CD14-positive monocyte (primary cell): Measurements from ENCODE around the gene RETREG2. TPM values are rescaled to one million over a fixed set of nuclear protein-coding genes. Genes with fewer than 3 reads are reported as not detected.
A peak's percentile ranks its signal among the peaks of the same experiment; 100 is the strongest.

ENCODE experiments used
- DNase-seq, 3 donors: peaks; one replicate each; pipeline ENCODE4 v3.0.0-alpha.2; 2011 to 2022
- H2AFZ ChIP-seq: 2 replicates; pipeline ENCODE4 v1.6.0; 2012; ENCODE audit warnings: mild to moderate bottlenecking, low read depth, low read length, inconsistent platforms; ENCODE audit not compliant: insufficient read depth, poor library complexity, severe bottlenecking
- H3K27ac ChIP-seq, 2 donors: 1 replicate in 1 of 2; 2 replicates in 1 of 2; pipeline ENCODE4 v1.5.1; 2012 to 2013; ENCODE audit warnings: low read length in 2 of 2, control low read depth in 1 of 2, inconsistent platforms in 1 of 2, low read depth in 1 of 2, mild to moderate bottlenecking in 1 of 2
- H3K27me3 ChIP-seq, 2 donors: one replicate each; pipeline versions ENCODE4 v1.6.0 to v1.6.1; 2011 to 2013; ENCODE audit warnings: low read length in 2 of 2; ENCODE audit not compliant: control insufficient read depth in 2 of 2, insufficient read depth in 2 of 2
- H3K36me3 ChIP-seq, 2 donors: replicated peaks in 1 of 2; 1 replicate in 1 of 2; 2 replicates in 1 of 2; pipeline versions ENCODE4 v1.5.1 to v1.6.1; 2012 to 2013; ENCODE audit warnings: low read length in 2 of 2, control low read depth in 1 of 2, inconsistent platforms in 1 of 2, mild to moderate bottlenecking in 1 of 2; ENCODE audit not compliant: insufficient read depth in 2 of 2, control insufficient read depth in 1 of 2
- H3K4me1 ChIP-seq, 2 donors: 1 replicate in 1 of 2; 2 replicates in 1 of 2; pipeline versions ENCODE4 v1.5.1 to v1.6.1; 2012 to 2013; ENCODE audit warnings: low read length in 2 of 2, control low read depth in 1 of 2, inconsistent platforms in 1 of 2, mild to moderate bottlenecking in 1 of 2, moderate library complexity in 1 of 2; ENCODE audit not compliant: insufficient read depth in 2 of 2, control insufficient read depth in 1 of 2
- H3K4me2 ChIP-seq: replicated peaks from 2 replicates; pipeline ENCODE3; 2012; ENCODE audit warnings: low read length, moderate library complexity, mild to moderate bottlenecking; ENCODE audit not compliant: poor library complexity, severe bottlenecking; ENCODE audit errors: extremely low read depth
- H3K4me3 ChIP-seq, 3 experiments: fragments of 200-600 bp in 1 of 3; sonication (generic) in 1 of 3; replicated peaks in 1 of 3; 1 replicate in 2 of 3; 2 replicates in 1 of 3; pipeline ENCODE4 v1.5.1; 2011 to 2013; ENCODE audit warnings: low read length in 3 of 3, mild to moderate bottlenecking in 3 of 3, control low read depth in 2 of 3, low read depth in 2 of 3, inconsistent platforms in 1 of 3, moderate library complexity in 1 of 3
- H3K79me2 ChIP-seq: 2 replicates; pipeline ENCODE4 v1.6.0; 2012; ENCODE audit warnings: mild to moderate bottlenecking, control low read depth, inconsistent platforms, low read length, moderate library complexity; ENCODE audit not compliant: insufficient read depth
- H3K9ac ChIP-seq: 2 replicates; pipeline ENCODE4 v1.6.0; 2017; ENCODE audit warnings: low read length, mild to moderate bottlenecking; ENCODE audit not compliant: insufficient read depth, poor library complexity, severe bottlenecking
- H3K9me3 ChIP-seq, 2 donors: replicated peaks in 1 of 2; 1 replicate in 1 of 2; 2 replicates in 1 of 2; pipeline versions ENCODE4 v1.5.1 to v1.6.1; 2012 to 2013; ENCODE audit warnings: low read length in 2 of 2, control low read depth in 1 of 2; ENCODE audit not compliant: control insufficient read depth in 1 of 2, insufficient read depth in 1 of 2
- H4K20me1 ChIP-seq: 2 replicates; pipeline ENCODE4 v1.6.0; 2012; ENCODE audit warnings: mild to moderate bottlenecking, low read length, control low read depth, moderate library complexity; ENCODE audit not compliant: insufficient read depth
- H3K27ac Mint-ChIP-seq, 7 donors: one replicate each; pipeline ENCODE4 v1.8.0; 2020; ENCODE audit warnings: mild to moderate bottlenecking in 7 of 7, mixed read lengths in 7 of 7, moderate library complexity in 6 of 7, inconsistent platforms in 2 of 7
- H3K27me3 Mint-ChIP-seq, 3 donors: one replicate each; pipeline ENCODE4 v1.8.0; 2021 to 2022; ENCODE audit warnings: low read depth in 3 of 3, mild to moderate bottlenecking in 3 of 3, mixed read lengths in 3 of 3, moderate library complexity in 3 of 3, inconsistent platforms in 1 of 3
- H3K36me3 Mint-ChIP-seq, 2 donors: one replicate each; pipeline ENCODE4 v1.8.0; 2020; ENCODE audit warnings: mixed read lengths in 2 of 2, inconsistent platforms in 1 of 2, mild to moderate bottlenecking in 1 of 2
- H3K4me1 Mint-ChIP-seq: one replicate; pipeline ENCODE4 v1.8.0; 2020; ENCODE audit warnings: mild to moderate bottlenecking, mixed read lengths
- H3K4me3 Mint-ChIP-seq, 2 donors: one replicate each; pipeline ENCODE4 v1.8.0; 2020; ENCODE audit warnings: mild to moderate bottlenecking in 2 of 2, mixed read lengths in 2 of 2, moderate library complexity in 1 of 2
- H3K9me3 Mint-ChIP-seq, 7 donors: one replicate each; pipeline ENCODE4 v1.8.0; 2020 to 2022; ENCODE audit warnings: mixed read lengths in 7 of 7, mild to moderate bottlenecking in 6 of 7, moderate library complexity in 6 of 7, inconsistent platforms in 2 of 7
- WGBS: methylation state at CpG from one replicate; pipeline ENCODE4 v1.1.5; 2013; ENCODE audit warnings: missing lambda C conversion rate; ENCODE audit not compliant: insufficient coverage; 5-methylcytosine and 5-hydroxymethylcytosine counted together
- intact Hi-C, 2 donors: fragments of 100-400 bp; cut with micrococcal nuclease; formaldehyde crosslinking; loops; one replicate each; pipeline versions ENCODE4 v1.15.0 to v1.15.1; 2023
- polyA plus RNA-seq, 3 donors: library from polyadenylated mRNA; depleted of rRNA in 1 of 3; unstranded in 2 of 3; stranded (reverse) in 1 of 3; fragments of 300-500 nt in 2 of 3; fragments of >200 nt in 1 of 3; fragmentation: Illumina TruSeq in 2 of 3; gene quantifications; 1 replicate in 2 of 3; 2 replicates in 1 of 3; pipeline ENCODE4 v1.2.3, GENCODE V29; 2012 to 2021
- TF ChIP-seq, protein P1 (sequence below): fragments of 200-600 bp; IDR thresholded peaks from one replicate; pipeline ENCODE4 v1.8.0; 2022; ENCODE audit warnings: antibody characterized with exemption, mild to moderate bottlenecking

The RETREG2 gene
- polyA plus RNA-seq, 3 donors: 37.7 to 60.9 (median 39.4) TPM

DNA sequence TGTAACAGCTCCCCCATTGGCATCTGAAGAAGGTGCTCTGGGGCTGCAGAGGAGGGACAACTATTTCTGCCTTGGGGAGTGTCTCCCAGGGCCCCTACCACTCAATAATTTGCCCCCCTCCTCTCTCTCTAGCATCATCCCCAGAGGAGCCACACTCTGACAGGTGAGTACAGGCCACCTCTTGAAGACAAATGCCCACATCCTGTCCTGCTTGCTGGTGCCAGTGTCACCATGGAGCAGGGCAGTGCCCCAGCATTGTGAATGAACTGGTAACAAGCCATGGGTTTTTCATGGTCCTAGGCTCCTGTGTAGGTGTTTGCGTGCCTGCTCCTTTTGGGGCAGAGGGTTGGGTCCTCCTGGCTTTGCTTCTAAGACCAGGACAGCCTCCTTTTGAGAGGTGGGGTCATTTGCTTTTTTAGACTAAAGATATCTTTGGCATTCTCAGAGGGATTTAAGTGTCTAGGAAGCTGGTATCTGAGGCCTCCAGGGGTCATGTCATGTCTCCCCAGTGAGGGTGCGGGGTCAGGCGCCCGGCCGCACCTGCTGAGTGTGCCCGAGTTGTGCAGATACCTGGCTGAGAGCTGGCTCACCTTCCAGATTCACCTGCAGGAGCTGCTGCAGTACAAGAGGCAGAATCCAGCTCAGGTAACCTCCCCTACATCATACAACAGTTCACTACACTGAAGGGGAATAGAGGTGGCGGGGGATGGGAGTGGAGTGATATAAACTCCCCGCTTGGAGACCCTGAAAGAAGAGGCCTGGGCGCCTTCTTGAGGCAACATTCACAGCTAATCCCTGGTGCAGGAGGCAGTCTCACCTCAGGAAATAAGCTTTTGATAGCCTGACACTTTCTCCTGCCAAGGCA, 1.8 kb downstream of the RETREG2 start:
- intact Hi-C loops: loop anchor here (2.0 to 10.0 kb wide), 5 partner anchors 27 to 425 kb away; partner anchors contain the start of genes ABCB6 (in 1 of the 2), TUBA4A (in 1 of the 2), TUBA4B (in 1 of the 2) and ZFAND2B (in 1 of the 2)
- peaks cover 59% of the 10 kb centered on the region for H4K20me1 ChIP-seq
- H3K27ac Mint-ChIP-seq: peak overlapping the region in 1 of 7 donors; percentile 91
- DNase-seq: no peak
- H3K4me3 Mint-ChIP-seq: no peak overlapping the region
- H3K4me1 Mint-ChIP-seq: peaks cover 58% of the 10 kb centered on the region
- WGBS: 98% methylated on average over 7 of the region's 9 CpGs
- H2AFZ ChIP-seq: no peak overlapping the region
- H3K27ac ChIP-seq: peak overlapping the region in 1 of 2 donors; percentile 36
- H3K4me1 ChIP-seq: peaks cover 47 to 72% of the 10 kb centered on the region in 2 donors
- H3K4me2 ChIP-seq: peak overlapping the region; percentile 98
- no peak overlapping the region for H3K9ac ChIP-seq
- H3K36me3 Mint-ChIP-seq: peaks cover 47 to 60% of the 10 kb centered on the region in 2 donors
- H3K36me3 ChIP-seq: peaks cover 51 to 64% of the 10 kb centered on the region in 2 donors
- no peaks in the 10 kb centered on the region for H3K9me3 ChIP-seq
- peaks cover 0 to 3% (median 0%) of the 10 kb centered on the region in 3 donors for H3K27me3 Mint-ChIP-seq
- H3K79me2 ChIP-seq: peaks cover 50% of the 10 kb centered on the region
- no peaks in the 10 kb centered on the region for H3K27me3 ChIP-seq
- H3K9me3 Mint-ChIP-seq: peaks cover 0 to 2% (median 0%) of the 10 kb centered on the region in 7 donors
- peak overlapping the region in 1 of 3 experiments; percentile 95 for H3K4me3 ChIP-seq
- TF ChIP-seq, protein P1, sequence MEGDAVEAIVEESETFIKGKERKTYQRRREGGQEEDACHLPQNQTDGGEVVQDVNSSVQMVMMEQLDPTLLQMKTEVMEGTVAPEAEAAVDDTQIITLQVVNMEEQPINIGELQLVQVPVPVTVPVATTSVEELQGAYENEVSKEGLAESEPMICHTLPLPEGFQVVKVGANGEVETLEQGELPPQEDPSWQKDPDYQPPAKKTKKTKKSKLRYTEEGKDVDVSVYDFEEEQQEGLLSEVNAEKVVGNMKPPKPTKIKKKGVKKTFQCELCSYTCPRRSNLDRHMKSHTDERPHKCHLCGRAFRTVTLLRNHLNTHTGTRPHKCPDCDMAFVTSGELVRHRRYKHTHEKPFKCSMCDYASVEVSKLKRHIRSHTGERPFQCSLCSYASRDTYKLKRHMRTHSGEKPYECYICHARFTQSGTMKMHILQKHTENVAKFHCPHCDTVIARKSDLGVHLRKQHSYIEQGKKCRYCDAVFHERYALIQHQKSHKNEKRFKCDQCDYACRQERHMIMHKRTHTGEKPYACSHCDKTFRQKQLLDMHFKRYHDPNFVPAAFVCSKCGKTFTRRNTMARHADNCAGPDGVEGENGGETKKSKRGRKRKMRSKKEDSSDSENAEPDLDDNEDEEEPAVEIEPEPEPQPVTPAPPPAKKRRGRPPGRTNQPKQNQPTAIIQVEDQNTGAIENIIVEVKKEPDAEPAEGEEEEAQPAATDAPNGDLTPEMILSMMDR: no peak

DNA sequence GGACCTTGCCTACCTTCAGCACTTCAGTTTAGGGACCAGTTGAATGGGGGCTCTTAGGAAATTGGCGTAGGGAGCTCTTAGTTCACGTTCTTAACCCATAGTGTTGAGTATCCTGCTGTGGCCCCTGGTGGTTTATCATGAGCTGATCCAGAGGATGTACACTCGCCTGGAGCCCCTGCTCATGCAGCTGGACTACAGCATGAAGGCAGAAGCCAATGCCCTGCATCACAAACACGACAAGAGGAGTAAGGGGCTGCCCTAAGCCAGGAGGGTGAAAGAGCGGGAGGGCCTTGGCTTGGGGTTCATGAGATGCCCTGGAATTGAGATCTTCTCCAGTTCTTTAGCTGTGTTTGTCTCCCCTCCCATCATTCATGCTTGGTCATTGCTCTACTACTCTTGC, 2.9 kb downstream of the RETREG2 start:
- no peak for DNase-seq
- Histone ChIP-seq H4K20me1 (peaks cover 57% of the 10 kb centered on the region), H3K27ac (peak overlapping the region in 1 of 2 donors; percentile 58), H3K4me1 (peaks cover 40 to 61% of the 10 kb centered on the region in 2 donors), H2AFZ (no peak overlapping the region), H3K79me2 (peaks cover 39% of the 10 kb centered on the region), H3K9me3 (no peaks in the 10 kb centered on the region), H3K4me3 (no peak overlapping the region), H3K4me2 (no peak overlapping the region), H3K36me3 (peaks cover 51 to 68% of the 10 kb centered on the region in 2 donors), H3K9ac (no peak overlapping the region), H3K27me3 (no peaks in the 10 kb centered on the region)
- Mint-ChIP-seq H3K4me1 (peaks cover 51% of the 10 kb centered on the region), H3K27ac (peak overlapping the region in 3 of 7 donors; percentile 9 to 63 (median 60)), H3K27me3 (peaks cover 0 to 3% (median 0%) of the 10 kb centered on the region in 3 donors), H3K9me3 (peaks cover 0 to 2% (median 0%) of the 10 kb centered on the region in 7 donors), H3K36me3 (peaks cover 54 to 64% of the 10 kb centered on the region in 2 donors), H3K4me3 (no peak overlapping the region)
- 85% methylated on average over 3 of the region's 5 CpGs for WGBS
- intact Hi-C loops: no loop called here
- TF ChIP-seq, protein P1: no peak
